ENCODE measurements around the gene MAGEB4. TPM values are rescaled to one million over a fixed set of nuclear protein-coding genes. Genes with fewer than 3 reads are reported as not detected.

The MAGEB4 gene
- total RNA-seq, 1 donor from 2014 or later, result not detected

- intact Hi-C loops (cut with DNase I), result no loop called here
Observed at GRCh38 chrX:30219372-30219771, 22.4 kb upstream of the MAGEB4 start.

GRCh38 chrX:30220661-30221060, 21.1 kb upstream of the MAGEB4 start:
- Histone ChIP-seq H3K27me3 (no peaks in the 10 kb centered on the region), H3K27ac (no peak overlapping the region), H3K9me3 (no peaks in the 10 kb centered on the region), H3K4me3 (no peak overlapping the region), H3K4me1 (no peaks in the 10 kb centered on the region), H3K36me3 (no peaks in the 10 kb centered on the region)
- intact Hi-C loops (cut with DNase I), result no loop called here
- TF ChIP-seq CTCF (IDR thresholded peaks at IDR 0.05), result no peak
- ATAC-seq (no peak), DNase-seq (no peak)

More at GRCh38 chrX:30219372-30219771, 22.4 kb upstream of the MAGEB4 start:
- no peaks in the 10 kb centered on the region for H3K4me1 ChIP-seq
- H3K27ac ChIP-seq, result no peak overlapping the region
- no peak for DNase-seq
- H3K4me3 ChIP-seq, result no peak overlapping the region
- H3K27me3 ChIP-seq, result no peaks in the 10 kb centered on the region
- no peak for ATAC-seq
- no peaks in the 10 kb centered on the region for H3K9me3 ChIP-seq
- TF ChIP-seq CTCF (IDR thresholded peaks at IDR 0.05), result no peak
- H3K36me3 ChIP-seq, result no peaks in the 10 kb centered on the region

GRCh38 chrX:30224536-30224935, 17.3 kb upstream of the MAGEB4 start:
- no peak for TF ChIP-seq CTCF (IDR thresholded peaks at IDR 0.05)
- DNase-seq, result no peak

GRCh38 chrX:30228526-30228925, 13.3 kb upstream of the MAGEB4 start:
- Histone ChIP-seq H3K4me1 (no peaks in the 10 kb centered on the region), H3K27ac (no peak overlapping the region), H3K4me3 (no peak overlapping the region), H3K36me3 (no peaks in the 10 kb centered on the region), H3K9me3 (no peaks in the 10 kb centered on the region), H3K27me3 (no peaks in the 10 kb centered on the region)
- ATAC-seq (no peak), DNase-seq (no peak)
- intact Hi-C loops (cut with DNase I), result no loop called here
- TF ChIP-seq CTCF (IDR thresholded peaks at IDR 0.05), result no peak

More at GRCh38 chrX:30224536-30224935, 17.3 kb upstream of the MAGEB4 start:
- no peak for ATAC-seq
- Histone ChIP-seq H3K4me1 (no peaks in the 10 kb centered on the region), H3K4me3 (no peak overlapping the region), H3K27ac (no peak overlapping the region), H3K36me3 (no peaks in the 10 kb centered on the region), H3K9me3 (no peaks in the 10 kb centered on the region), H3K27me3 (no peaks in the 10 kb centered on the region)
- intact Hi-C loops (cut with DNase I), result no loop called here

GRCh38 chrX:30230395-30230794, 11.4 kb upstream of the MAGEB4 start, which contains the start of gene MAGEB3:
Gene MAGEB3, plus strand, starts transcription at chrX:30230657. Its CDS starts 5,268 bp downstream, at chrX:30235925.
- H3K27ac ChIP-seq, result no peak within 1 kb of the TSS
- ATAC-seq (no peak), DNase-seq (no peak)
- no peak within 1 kb of the TSS for H3K4me3 ChIP-seq
- no peaks in the 10 kb centered on the region for H3K9me3 ChIP-seq
- no peak for TF ChIP-seq CTCF (IDR thresholded peaks at IDR 0.05)
- intact Hi-C loops (cut with DNase I), result no loop called here
- H3K4me1 ChIP-seq, result no peaks in the 10 kb centered on the region
- H3K36me3 ChIP-seq, result no peaks in the 10 kb centered on the region
- H3K27me3 ChIP-seq, result no peaks in the 10 kb centered on the region
